ENCODE measurements around the gene BYSL.
"Not testable (repeated sequence)": the region's sequence is repeated elsewhere in the genome, so short reads cannot be mapped to it uniquely, and the experiment has no call there.

The BYSL gene

DNA sequence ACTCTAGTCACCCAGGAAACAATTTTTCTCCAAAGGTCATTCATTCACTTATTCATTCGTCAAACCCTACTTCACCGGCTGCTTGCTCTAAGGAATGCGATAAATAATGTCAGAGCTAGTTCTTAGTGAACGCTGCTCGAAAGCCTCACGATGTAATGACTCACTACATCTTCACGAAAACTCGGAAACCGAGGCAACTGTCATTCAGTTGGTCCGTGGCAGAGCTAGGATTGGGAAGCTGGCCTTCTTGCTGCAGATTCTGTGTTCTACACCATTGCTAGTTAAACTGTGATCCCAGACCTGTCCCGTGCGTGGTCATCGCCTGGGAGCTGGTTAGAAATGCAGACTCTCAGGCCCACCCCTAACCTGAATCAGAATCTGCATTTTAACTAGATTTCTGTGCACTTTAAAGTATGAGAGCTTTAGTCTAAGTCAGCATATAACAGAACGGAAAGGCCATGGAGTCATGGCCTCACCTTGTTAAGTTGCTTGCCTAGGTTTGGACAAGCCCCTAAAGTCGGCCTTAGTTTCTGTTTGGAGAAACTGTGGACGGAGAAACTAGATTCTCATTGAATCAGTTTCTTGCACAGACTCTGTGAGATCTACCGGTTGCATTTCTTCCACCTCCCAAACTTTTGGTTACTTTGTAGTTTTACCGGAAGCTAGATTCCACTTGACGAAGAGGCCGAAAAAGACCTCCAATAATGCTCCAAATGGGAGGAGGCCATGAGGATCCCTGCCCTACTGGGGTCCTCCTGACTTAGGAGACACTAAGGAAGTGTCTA lies 21.0 kb downstream of the BYSL start:
- DNase-seq (ENCODE audit: extremely low read depth, low read depth), result no peak
- TF ChIP-seq, protein P1, sequence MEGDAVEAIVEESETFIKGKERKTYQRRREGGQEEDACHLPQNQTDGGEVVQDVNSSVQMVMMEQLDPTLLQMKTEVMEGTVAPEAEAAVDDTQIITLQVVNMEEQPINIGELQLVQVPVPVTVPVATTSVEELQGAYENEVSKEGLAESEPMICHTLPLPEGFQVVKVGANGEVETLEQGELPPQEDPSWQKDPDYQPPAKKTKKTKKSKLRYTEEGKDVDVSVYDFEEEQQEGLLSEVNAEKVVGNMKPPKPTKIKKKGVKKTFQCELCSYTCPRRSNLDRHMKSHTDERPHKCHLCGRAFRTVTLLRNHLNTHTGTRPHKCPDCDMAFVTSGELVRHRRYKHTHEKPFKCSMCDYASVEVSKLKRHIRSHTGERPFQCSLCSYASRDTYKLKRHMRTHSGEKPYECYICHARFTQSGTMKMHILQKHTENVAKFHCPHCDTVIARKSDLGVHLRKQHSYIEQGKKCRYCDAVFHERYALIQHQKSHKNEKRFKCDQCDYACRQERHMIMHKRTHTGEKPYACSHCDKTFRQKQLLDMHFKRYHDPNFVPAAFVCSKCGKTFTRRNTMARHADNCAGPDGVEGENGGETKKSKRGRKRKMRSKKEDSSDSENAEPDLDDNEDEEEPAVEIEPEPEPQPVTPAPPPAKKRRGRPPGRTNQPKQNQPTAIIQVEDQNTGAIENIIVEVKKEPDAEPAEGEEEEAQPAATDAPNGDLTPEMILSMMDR (IDR thresholded peaks at IDR 0.05; ENCODE audit: low read depth, low read length), result no peak

DNA sequence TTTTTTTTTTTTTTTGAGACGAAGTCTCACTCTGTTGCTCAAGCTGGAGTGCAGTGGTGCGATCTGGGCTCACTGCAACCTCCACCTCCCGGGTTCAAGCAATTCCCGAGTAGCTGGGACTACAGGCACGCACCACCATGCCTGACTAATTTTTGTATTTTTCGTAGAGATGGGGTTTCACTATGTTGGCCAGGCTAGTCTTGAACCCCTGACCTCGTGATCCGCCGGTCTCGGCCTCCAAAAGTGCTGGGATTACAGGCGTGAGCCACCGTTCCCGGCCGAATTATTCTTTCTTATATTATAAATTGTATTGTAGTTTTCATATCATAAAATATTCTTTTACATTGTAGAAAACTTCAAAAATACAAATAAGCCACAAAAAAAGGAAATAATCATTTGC lies 21.6 kb downstream of the BYSL start:
- DNase-seq (ENCODE audit: extremely low read depth, low read depth), result not testable (repeated sequence)

DNA sequence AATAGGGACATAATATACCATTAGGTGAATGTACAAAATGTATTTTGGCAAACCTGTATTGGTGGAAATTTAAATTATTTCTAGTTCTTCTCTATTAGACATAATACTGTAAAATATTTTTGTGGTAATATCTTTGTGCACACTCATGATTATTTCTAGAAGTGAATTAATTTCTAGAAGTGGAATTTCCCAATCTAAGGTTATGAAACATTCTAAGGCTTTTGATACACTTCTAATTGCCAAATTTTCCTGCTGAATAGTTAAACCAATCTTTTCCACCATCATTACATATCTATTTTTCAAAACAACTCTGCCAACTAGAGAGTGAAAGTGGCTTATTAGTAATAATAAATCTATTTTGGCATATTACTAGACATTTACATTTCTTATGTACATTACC lies 22.2 kb downstream of the BYSL start:
- DNase-seq (ENCODE audit: extremely low read depth, low read depth), result no peak
- TF ChIP-seq, protein P1 (IDR thresholded peaks at IDR 0.05; ENCODE audit: low read depth, low read length), result no peak

DNA sequence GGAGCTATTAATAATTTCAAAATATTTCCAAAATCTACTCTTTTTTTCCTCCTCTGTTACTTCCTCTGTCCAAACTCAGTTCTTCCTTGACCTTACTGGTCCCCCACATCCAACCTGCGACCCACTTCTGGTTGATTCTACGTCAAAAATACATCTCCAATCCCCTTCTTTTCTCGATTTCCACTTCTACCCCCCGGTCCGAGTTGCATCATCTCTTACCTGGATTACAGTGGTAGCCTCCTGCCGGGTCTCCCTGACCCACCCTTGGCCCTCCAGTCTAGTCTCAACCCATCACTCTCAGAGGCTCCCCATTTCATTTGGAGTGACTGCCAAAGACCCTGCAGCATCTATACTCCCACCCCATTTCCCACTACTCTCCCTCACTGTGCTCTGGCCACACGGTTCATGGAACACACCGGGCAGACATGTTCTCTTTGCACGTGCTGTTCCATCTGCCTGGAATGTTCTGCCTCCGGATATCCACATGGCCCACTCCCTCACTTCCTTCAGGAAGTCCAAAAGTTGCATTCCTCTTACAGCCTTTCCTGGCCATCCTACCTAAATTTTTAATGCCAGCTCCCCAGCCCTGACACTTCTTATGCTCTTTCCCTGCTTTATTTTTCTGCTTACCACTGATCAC lies 26.4 kb downstream of the BYSL start:
- no peak for DNase-seq (ENCODE audit: extremely low read depth, low read depth)
- TF ChIP-seq, protein P1 (IDR thresholded peaks at IDR 0.05; ENCODE audit: low read depth, low read length), result no peak

DNA sequence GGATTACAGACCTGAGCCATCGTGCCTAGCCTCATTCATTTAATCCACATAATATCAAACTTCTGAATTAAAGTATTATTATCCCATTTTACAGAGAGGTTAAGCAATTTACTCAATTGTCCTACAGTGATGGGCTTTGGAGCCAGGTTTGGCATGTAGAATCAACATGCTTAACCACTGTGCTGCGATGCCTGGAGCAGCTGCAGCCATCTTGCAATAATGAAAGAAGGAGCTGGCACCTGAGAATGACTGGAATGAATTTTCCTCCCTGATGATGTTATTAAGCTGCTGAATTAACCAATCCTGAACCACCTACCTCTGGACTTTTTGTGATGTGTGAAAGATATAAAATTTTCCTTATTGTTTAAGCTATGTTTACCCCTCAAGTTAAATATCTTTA lies 33.4 kb downstream of the BYSL start:
- TF ChIP-seq, protein P1 (IDR thresholded peaks at IDR 0.05; ENCODE audit: low read depth, low read length), result no peak
- DNase-seq (ENCODE audit: extremely low read depth, low read depth), result no peak

DNA sequence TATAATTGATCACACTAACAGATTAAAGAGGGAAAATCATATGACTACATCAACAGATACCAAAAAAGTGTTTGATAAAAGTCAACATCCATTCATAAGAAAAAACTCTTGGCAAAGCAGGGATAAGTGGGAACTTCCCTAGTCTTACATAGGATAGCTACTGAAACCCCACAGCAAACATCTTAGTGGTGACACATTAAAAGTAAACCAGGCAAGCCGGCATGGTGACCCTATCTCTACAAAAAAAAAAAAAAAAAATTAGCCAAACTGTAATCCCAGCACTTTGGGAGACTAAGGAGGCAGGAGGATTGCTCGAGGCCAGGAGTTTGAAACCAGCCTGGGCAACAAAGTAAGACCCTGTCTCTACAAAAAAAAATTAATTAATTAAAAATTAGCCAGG lies 34.1 kb downstream of the BYSL start:
- TF ChIP-seq, protein P1 (IDR thresholded peaks at IDR 0.05; ENCODE audit: low read depth, low read length), result no peak
- no peak for DNase-seq (ENCODE audit: extremely low read depth, low read depth)

DNA sequence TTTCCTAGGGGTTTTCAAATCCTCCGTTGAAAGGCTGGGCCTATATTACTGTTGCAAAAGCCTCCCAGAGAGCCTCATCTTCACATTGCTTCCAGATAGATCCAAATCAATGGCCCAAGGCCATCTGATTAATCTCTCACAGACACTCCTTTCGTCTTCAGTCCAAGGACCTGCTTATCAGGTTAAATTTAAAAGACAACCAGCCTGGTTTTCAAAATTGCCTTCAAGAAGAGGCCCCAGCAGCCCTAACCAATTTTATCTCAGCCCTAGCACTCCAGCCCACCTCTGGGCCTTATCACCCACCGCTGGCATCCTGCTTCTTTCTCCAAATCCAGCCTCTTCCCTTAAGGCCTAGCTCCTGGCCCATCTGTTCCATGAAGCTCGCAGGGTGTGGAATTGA lies 35.8 kb downstream of the BYSL start:
- TF ChIP-seq, protein P1 (IDR thresholded peaks at IDR 0.05; ENCODE audit: low read depth, low read length), result no peak
- DNase-seq (ENCODE audit: extremely low read depth, low read depth), result no peak
